Medulla oblongata (tissue), 1 donor: ENCODE data around the gene EEF1A2.
A peak's percentile ranks its signal among the peaks of the same experiment; 100 is the strongest.

Source experiments
- DNase-seq: peaks from one replicate; pipeline ENCODE4 v3.0.0-alpha.2; 2015; ENCODE audit errors: extremely low spot score

EEF1A2 gene

GRCh38 chr20:63452821-63453523 lies 45.9 kb downstream of the EEF1A2 start:
- no peak for DNase-seq

- no peak for DNase-seq
Observed at GRCh38 chr20:63452341-63452740, 46.5 kb downstream of the EEF1A2 start.

DNA sequence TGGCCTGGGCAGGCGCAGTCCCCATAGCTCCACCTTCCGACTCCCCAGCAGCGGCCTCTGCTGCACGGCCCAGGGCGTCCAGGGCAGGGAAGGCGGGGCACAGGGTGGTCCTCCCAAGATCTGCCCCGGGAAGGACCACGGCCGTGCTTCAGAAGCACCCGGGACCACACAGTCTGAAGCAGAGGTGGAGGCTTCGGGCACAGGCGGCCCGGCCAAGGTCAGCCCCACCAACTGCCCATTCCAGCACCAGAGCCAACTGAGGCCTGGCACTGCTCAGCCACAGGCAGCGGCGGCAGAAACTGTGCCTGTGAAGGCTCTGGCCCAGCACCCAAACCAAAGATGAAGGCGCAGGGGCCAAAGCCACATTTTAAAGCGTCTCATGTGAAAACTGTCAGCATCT lies 47.1 kb downstream of the EEF1A2 start:
- DNase-seq, result no peak

- no peak for DNase-seq
Observed at GRCh38 chr20:63449796-63450730, 48.8 kb downstream of the EEF1A2 start.

- no peak for DNase-seq
Observed at GRCh38 chr20:63449025-63449424, 49.9 kb downstream of the EEF1A2 start.

DNA sequence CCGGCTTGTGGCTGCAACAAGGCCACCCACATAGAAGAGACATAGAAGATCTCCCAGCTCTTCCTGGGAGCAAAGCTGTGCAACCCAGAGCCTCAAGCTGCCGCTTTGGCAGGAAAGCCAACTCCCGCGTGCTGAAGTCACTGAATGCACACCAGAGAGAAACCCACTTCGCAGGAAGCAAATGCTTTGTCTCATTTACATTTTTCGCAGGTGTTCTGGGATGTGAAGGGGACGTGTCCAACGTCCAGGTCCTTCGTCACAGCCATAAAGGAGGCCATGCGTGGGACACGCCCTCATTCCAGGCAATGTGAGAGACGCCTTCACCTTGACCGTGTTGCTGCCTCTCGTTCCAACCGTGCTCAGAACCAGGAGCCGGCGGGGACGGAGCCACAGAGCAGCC lies 50.9 kb downstream of the EEF1A2 start:
- DNase-seq, result no peak

GRCh38 chr20:63447320-63447719 lies 51.6 kb downstream of the EEF1A2 start:
- DNase-seq, result no peak

GRCh38 chr20:63446216-63447024 lies 52.5 kb downstream of the EEF1A2 start:
- no peak for DNase-seq

- no peak for DNase-seq
Observed at GRCh38 chr20:63445075-63445734, 53.7 kb downstream of the EEF1A2 start.

DNA sequence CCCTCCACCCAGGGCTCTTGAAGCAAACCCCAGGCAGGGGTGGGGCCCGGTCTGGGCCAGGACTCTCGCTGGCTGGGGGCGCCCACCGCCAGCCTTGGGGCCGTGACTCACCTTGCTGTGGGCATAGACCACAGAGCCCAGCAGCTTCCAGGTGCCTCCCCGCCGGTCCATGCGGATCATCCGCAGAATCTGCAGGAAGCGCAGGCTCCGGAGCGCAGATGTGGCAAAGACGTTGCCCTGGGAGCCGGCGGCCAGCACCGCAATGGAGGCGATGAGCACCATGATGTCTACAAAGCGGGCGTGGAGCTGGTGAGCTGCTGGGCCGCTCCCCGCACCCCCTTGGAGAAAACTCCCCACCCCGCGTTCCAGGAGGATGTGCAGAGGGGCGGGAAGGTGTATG lies 54.3 kb downstream of the EEF1A2 start:
- DNase-seq, result no peak

DNA sequence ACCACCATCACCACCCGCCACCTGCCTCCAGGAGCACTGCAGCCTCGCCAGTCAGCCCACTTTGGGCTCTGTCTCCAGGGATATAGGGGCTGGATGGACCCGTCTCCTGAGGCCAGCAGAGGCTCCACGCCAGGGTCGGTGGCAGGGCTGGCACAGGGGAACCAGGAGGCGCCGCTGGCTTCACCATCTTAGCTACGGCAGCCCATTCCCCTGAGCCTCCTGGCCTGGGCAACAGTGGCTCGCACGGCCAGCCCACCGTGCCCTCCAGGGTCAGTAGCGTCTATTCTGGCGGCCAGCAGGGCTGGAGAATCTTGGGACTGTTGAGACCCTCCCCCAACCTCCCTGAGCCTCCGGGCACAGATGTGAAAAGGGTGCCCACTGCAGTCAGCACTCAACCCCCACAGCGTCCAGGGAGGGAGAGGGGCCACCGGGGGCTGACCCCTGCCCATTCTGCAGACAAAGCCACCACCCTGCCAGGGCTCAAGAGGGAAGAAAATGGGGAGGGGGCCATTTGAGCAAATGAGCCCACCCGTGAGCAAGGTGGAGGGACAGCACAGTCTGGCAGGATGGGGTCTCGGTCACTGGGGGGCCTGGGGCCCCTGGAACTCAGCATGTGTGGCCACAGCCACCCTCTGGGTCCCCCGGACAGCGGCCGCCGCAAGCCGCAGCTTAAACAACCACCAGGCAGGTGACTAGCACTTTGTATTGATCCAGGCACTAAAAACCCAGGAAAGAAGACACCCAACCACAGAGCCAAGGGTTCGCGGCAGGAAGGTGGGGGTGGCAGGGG lies 55.1 kb downstream of the EEF1A2 start:
- no peak for DNase-seq

- DNase-seq, result peak; percentile 23
Observed at GRCh38 chr20:63442100-63442493, 56.8 kb downstream of the EEF1A2 start.

GRCh38 chr20:63441136-63442099 lies 57.5 kb downstream of the EEF1A2 start:
- no peak for DNase-seq

DNA sequence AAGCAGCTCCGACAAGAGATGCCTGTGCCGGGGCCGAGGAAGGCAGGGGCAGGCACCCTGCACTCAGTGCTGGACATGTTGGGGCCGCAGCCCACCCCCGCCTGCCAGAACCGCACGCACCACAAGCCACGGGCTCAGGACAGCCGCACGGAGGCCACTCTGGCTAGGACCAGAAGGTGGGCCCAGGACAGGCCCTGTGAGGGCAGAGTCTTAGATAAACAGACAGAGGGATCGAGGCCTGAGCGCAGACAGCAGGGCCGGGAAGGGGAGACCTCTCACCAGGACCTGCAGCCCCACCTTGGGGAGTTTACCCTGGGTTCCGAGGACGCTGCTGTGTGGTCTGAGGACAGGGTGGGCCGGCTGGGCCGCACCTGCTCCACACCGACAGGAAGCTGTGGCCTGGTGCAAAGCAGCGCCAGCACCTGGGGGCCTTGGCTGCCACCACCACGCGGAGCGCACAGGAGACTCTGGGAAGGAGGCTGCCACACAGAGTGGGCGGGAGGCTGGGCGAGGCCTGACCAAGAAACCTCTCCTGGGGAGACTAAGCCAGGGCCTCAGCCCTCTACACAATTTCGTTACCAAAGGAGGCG lies 58.4 kb downstream of the EEF1A2 start:
- DNase-seq, result no peak

- DNase-seq, result no peak
Observed at GRCh38 chr20:63439866-63440265, 59.0 kb downstream of the EEF1A2 start.

DNA sequence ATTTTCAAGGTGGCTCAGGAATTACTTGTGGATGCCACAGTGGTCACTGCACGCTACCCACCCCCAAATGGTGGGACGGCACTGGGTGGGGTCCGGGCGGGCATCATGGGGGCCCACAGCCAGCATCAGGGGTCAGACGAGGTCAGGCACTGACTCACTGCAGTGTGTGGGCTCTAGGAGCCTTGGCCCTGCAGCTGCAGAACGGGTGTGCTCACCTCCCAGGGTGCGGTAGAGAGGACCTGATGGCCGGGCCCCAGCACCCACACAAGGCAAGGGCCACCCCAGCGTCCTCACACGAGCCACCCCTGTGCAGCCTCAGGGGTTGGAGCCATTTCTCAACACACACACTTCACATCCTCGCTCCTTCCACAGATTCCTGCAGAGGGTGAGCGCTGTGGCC lies 60.8 kb downstream of the EEF1A2 start:
- DNase-seq, result no peak
